AML-193 (cell line): ENCODE results near the gene PHYKPL.
"Not testable (repeated sequence)": the region's sequence is repeated elsewhere in the genome, so short reads cannot be mapped to it uniquely, and the experiment has no call there.

Source experiments
- DNase-seq, 2 experiments: peaks; one replicate each; lab custom pipeline; 2025; lab: John Stamatoyannopoulos, UW

PHYKPL gene

DNA sequence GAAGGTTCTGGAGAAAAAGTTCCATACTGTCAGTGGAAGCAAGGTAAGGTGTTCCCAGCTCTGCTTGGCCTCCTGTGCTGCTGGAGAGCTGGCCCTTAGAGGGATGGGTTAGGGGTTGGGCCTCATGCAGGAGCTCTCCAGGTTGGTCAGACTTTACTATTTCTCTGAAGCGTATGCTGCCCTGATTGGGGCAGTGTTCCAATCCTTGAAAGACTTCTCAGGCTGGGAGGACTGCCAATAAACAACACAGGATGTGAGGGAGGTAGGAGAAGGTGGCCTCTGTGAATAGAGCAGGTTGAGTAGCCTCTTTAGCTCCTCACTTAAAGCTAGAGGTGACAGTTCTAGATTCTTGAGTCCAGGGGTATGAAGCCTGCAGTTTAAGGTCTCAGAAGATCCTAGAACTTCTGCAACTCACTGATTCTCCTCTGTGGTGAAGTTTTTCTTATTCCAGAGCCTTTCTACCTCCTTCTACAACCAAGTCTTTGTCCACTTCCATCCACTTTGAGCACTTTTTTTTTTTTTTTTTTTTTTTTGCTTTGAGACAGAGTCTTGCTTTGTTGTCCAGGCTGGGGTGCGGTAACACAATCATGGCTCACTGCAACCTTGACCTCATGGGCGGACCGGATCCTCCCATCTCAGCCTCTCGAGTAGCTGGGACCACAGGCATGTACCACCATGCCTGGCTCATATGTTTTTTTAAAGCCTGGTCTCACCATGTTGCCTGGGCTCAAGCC, 25.3 kb downstream of the PHYKPL start:
- DNase-seq: no peak

DNA sequence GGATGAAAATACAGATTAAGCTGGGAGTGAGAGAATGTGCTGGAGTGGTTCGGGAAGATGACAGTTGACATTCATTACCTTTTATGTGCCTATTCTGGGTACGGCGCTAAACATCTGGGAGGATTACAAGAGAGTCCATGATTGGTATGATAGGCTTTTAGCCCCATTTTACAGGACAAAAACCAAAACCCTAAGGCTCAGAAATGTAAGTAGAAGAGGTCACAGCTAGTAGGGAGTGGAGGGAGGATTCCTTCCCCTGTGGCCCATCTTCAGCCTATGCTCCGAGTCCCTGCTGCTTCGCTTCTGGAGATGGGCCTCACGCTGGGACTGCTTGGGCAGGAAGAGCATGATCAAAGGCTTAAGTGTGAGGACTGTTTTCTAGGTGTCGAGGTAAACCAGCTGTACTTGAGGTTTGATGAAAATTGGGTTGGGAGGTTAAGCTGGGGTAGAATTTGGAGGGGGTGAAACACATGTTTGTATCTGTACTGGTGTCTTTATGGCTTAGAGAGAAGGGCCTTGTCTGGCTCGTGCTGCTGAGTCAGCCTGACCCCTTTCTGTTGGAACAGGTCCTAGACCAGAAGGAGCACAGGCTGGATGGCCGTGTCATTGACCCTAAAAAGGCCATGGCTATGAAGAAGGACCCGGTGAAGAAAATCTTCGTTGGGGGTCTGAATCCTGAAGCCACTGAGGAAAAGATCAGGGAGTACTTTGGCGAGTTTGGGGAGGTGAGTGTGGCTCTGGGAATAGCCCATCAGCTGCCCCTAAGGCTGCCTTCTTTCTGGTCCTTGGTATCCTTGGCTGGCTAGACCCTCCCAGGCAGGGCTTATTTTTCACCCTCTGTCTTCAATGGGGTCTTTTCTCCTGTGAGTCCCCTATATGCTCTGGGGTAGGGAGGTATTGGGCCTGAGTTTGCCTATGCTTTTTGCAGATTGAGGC, 26.2 kb downstream of the PHYKPL start:
- no peak for DNase-seq

DNA sequence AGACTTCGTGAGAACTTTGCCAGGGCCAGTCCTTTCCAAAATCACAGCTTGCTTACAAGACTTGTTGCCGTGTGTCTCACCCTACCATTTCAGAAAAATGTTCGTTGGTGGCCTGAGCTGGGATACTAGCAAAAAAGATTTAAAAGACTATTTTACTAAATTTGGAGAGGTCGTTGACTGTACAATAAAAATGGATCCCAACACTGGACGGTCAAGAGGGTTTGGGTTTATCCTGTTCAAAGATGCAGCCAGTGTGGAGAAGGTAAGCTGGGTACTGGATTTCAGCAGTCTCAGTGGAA, 26.9 kb downstream of the PHYKPL start:
- no peak for DNase-seq

DNA sequence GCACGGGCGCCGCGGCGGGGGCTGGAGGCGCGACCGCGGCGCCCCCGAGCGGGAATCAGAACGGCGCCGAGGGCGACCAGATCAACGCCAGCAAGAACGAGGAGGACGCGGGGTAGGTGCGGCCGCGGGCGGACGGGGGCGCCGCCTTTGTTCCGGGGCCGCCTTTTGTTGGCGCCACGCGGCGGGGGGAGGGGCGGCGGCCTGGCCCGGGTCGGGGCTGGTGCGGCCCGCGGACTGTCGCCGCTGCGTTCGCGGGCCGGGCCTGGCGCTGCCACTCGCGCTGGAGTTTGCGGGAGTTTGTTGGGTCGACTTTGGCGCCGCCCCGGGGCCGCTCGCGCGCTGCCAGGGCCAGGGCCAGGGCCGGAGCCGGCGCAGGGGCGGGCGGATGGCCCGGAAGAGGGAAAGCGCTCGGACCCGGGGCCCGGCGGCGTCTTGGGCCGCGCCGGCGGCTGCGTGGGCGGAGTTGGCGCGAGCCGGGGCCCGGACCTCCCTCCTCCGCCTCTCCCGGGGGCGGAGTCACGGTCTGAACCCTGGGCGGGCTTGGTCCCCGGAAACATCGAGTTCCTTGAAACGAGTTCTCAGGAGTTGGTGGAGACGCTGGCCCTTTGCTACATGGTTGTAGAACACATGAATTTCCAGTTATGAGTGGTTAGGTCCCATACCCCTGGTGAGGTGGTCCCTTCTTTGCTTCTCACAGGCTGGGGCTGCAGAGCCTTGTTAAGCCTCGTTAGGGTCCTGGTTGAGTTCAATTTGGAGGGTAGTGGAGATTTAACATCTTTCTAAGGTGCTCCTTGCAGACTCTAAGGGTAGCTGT, 27.5 kb downstream of the PHYKPL start:
- peak; percentile 63 to 66 for DNase-seq

DNA sequence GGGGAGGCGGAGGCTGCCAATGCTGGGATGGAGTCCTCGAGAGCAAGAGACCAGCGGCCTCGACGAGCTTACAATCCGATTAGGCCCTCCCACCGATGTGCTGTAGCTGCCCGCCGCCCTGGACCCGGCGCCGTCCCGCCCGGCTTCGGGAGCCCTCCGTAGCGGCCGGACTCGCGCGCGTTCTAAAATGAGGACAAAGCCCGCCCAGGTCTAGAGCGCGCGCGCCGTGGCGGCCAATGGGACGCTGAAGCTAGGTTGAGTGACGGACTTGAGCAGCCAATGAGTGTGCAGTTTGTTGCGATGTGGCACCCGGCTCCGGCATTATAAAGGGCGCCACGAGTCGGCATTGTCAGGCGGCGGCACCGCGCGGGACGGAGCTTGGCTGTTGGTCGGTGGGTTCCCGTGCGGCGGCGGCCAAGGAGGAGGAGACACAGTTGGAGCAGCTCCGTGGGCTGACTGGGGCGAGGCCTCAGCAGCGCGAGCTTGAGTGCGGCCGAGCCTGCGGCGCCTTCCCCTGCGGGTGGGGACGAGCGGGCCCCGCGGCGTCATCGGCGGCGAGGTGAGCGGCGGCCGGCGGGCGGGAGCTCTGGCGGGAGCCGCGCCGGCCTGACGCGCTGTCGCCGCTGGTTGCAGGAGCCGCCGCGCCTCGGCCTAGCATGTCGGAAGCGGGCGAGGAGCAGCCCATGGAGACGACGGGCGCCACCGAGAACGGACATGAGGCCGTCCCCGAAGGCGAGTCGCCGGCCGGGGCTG, 28.2 kb downstream of the PHYKPL start, which contains the start of gene HNRNPAB:
TSS of gene HNRNPAB (plus strand) at position 352 of the 753 bp plus-strand sequence. CDS start at position 657, 305 bp downstream.
- DNase-seq: peak; percentile 86 to 89

DNA sequence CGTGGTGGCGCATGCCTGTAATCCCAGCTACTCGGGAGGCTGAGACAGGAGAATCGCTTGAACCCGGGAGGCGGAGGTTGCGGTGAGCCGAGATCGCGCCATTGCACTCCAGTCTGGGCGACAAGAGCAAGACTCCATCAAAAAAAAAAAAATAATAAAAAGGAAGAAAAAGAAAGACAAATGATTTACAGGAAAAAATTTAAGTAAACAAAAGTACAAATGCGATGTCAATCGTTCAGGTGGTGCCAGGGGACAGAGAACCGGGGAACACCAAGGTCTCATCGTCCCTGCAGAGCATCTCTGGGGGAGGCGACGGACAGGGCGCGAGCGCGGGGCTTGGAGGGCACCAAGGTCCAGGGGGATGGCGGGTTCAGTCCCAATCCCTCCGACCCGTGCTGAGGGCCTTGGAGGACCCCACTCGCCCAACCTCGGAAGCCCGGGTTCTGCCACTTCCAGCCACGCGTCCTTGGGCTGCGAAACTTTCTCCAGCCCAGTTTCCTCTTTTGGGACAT, 28.9 kb downstream of the PHYKPL start:
- DNase-seq: no peak

DNA sequence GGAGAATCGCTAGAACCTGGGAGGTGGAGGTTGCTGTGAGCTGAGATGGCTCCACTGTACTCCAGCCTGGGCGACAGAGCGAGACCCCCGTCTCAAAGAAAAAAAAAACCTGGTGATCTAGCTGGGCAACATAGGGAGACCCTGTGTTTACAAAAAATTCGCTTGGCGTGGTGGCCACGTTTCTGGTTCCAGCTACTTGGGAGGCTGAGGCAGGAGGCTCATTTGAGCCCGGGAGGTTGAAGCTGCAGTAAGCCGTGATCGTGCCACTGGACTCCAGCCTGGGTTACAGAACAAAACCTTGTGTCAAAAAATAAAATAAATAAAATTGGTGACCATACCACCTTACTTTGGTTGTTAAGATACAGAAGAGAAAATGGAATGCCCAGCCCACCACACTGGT, 30.1 kb downstream of the PHYKPL start:
- DNase-seq: no peak

DNA sequence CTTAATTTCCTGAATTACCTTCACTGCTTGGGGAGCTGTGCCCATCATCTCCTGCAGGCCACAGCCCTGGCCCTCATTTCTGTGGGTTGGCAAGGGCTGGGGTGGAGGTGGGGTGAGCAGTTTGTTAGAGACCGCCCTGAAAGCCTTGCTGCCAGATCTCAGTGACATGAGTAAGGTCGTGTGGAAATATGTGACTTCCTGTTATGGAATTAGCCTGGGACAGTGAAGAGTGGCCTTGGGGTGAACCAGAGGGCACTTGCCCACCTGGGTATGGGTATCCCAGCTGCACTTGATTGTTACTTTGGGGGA, 30.7 kb downstream of the PHYKPL start:
- peak; percentile 52 to 55 for DNase-seq

DNA sequence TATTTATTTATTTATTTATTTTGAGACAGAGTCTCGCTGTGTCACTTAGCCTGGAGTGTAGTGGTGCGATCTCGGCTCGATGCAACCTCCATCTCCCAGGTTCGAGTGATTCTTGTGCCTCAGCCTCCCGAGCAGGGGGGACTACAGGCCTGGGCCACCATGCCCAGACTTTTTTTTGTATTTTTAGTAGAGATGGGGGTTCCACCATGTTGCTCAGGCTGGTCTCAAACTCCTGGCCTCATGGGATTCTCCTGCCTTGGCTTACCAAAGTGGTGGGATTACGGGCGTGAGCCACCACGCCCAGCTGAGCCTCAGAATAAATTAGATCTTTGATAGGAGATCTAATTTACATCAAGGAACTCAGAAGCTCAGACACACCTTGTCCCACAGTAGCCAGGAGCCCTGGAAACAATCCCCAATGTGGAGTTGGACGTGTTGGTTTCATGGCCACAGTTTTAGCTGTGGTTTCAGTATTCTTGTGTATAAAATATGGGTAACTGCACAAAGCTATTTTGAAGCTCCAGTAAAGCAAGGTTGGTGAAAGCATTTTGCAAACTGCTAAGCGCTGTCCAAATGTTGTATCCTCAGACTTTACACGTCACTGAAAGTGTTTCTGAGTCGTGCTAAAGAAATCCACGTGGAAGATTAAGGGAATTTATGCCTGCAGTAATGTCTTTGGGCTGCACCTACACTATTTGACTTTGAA, 31.2 kb downstream of the PHYKPL start:
- DNase-seq: no peak

DNA sequence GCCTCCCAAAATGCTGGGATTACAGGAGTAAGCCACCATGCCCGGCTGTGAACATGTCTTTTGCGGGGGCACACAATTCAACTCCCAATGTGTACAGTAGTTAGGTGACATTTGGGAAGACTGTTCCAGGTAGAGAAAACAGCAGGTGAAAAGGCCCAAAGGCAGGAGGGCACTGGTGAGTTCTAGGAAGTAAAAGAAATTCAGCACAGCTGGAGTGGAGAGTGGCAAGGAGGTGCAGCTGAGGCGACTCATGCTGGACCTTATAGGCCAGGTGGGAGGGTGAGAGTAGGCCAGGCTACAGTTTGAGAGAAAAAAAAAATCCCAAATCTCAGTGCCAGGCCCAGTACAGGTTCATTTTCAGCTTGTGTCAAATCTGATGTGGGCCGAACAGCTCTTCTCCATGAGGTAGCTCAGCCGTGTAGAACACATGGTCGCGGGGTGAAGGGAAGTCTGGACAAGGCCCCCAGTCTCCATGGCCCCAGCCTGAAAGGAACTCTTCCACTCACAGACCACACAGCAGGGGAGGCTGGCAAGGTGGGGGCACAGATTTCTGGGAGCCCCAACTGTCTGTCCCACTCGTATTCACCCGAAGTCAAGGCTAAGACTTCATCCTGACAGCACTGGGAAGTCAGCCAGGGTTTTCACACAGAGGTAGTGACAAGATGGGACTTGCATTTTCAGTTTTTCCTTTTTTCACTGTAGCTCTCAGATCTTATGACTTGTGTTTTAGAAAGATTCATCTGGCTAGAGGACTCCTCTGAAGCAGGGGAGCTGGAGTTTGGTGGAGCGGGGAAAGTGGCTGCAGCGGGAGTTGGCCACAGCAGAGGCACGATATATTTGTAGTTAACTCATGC, 32.8 kb downstream of the PHYKPL start:
- DNase-seq: no peak

DNA sequence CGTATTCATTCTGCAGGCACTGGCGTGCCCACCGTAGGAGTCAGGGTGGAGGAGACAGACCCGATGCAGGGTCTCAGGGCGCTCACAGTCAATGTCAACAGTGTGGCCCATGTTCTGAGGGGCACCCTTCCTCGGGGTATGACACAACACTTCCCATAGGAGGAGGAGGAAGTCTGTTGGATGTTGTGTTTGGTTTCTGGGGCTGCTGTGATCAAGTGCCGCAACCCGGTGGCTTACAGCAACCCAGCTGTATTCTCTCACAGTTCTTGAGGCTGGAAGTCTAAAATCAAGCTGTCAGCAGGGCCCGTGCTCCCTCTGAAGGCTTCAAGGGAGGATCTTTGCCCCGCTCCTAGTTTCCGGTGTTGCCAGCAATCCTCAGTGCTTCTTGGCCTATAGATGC, 33.9 kb downstream of the PHYKPL start:
- DNase-seq: no peak

DNA sequence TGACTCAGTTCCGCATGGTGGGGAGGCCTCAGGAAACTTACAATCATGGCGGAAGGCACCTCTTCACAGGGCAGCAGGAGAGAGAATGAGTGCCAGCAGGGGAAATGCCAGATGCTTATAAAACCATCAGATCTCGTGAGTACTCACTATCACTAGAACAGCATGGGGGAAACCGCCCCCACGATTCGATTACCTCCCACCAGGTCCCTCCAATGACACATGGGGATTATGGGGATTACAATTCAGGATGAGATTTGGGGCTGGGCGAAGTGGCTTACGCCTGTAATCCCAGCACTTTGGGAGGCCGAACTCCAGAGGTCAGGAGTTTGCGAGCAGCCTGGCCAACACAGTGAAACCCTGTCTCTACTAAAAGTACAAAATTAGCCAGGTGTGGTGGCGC, 34.5 kb downstream of the PHYKPL start:
- DNase-seq: not testable (repeated sequence)

DNA sequence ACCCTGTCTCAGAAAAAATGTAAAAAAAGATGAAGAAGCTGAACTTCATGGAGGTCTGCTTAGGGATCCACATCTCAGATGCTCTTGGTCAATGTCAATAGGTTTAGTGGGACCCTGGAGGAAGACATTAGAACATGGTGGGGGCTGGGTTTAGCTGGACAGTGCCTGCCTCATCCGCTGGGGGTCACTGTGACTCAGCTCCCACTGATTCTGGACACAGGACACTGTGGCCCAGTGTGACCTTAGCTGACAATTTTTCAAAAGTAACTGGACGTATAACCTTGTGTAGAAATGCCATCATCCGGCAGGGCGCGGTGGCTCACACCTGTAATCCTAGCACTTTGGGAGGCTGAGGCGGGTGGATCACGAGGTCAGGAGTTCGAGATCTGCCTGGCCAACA, 35.6 kb downstream of the PHYKPL start:
- DNase-seq: peak in 1 of 2 experiments; percentile 20

DNA sequence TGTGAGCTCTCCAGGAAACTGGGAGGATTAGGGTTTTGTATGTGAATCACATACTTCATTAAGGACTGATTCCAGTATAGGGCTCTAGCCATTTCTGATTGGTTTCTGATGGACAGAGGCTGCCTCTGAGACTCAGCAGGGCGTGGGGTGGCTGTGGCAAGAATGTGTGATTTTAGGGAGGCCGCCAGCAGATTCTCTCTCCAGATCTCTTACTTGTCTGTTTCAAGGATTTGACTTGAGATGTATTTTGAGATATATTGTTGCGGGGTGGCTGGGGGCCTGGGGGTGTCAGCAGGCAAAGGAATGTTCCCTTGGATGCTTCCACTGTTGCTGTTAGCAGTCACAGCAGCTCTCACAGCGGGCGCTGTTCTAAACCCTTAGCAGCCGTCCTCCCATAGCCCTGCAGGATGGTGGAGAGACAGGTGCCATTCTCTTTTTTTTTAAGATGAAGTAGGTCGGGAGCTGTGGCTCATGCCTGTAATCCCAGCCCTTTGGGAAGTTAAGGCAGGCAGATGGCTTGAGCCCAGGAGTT, 36.3 kb downstream of the PHYKPL start:
- no peak for DNase-seq

DNA sequence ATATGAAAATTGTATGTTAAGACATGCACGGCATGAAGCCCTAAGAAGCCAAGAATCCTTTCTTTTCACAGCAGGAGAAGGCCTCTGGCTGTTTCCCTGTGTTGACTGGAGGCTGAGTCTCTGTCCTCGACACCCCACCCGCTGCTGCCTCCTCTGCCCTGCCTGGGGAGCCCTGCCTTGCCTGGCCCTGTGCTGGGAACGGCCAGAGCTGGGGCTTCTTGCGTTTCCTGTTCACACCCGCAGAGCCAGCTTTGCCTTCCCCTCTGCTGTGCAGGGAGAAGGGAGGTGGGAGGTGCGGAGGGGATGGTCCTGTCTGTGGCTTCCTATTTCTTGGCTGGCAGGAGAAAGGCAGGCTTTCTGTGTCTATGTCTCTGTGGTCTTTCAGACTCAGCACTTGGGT, 38.6 kb downstream of the PHYKPL start:
- DNase-seq: peak; percentile 24 to 46

DNA sequence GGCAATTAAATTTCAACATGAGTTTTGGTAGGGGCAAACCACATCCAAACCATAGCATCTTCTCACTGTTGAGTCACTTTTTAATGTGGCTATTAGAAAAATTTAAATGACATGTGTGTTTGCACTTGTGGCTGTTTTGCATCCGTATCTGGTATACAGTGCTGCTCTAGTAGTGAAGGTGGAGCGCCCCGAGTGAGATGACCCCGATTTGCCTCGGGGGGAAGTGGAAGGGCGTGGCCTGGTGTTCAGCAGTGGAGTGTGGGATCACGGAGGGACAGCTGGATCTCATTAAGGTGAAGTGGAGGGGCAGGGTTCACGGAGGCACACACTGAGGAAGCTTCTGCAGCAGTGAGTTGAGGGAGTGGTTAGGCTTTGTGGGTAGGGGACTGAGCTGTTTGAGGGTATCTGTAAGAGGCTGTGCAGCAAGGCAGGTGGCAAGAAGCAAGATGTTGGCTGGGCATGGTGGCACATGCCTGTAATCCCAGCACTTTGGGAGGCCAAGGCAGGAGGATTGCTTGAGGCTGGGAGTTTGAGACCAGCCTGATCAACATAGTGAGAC, 39.3 kb downstream of the PHYKPL start:
- no peak for DNase-seq

DNA sequence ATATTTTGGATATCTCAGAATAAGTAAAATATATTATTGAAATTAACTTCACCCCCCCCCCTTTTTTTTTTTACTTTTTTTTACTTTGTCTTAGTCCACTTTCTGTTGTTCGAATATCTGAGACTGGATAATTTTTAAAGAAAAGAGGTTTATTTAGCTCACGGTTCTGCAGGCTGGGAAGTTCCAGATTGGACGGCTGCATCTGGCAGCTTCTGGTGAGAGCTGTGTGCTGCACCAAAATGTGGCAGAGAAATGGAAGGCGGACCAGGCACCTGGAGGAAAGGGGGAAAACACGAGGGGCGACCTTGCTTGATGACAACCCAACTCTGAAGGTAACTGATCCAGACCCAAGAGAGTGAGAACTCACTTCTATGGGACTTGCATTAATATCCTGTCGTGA, 39.8 kb downstream of the PHYKPL start:
- DNase-seq: no peak

DNA sequence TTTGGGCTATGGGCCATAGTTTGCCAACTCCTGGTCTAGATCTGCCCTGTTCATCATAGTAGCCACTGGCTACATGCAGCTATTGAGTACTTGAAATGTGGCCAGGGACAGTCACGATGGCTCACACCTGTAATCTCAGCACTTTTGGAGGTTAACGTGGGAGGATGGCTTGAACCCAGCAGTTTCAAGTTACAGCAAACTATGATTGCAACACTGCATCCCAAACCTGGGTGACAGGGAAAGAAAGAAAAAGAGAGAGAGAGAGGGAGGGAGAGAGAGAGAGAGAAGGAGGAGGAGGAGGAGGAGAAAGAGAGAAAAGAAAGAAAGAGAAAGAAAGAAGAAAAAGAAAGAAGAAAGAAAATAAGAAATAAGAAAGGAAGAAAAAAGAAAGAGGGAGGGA, 40.4 kb downstream of the PHYKPL start:
- no peak for DNase-seq

DNA sequence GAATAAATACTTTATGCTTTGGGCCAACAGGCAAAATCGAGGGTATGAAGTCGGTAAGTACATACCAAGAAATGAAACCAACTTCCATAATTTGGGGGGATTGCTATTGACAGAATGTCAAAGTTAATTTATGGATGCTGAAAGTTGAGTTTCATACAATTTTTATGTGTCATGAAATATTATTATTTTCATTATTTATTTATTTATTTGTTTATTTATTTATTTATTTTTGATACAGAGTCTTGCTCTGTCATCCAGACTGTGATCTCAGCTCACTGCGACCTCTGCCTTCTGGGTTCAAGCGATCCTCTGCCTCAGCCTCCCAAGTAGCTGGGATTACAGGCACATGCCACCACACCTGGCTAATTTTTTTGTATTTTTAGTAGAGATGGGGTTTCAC, 40.9 kb downstream of the PHYKPL start:
- DNase-seq: no peak
